Adrenal gland (tissue), 5 donors: ENCODE results near the gene COL26A1.

Experiments used
- CTCF ChIP-seq, 6 experiments: fragments of 450-650 bp in 4 of 6; fragments of 200-600 bp in 2 of 6; sonication (generic) in 1 of 6; IDR thresholded peaks; 1 replicate in 5 of 6; 2 replicates in 1 of 6; pipeline versions ENCODE4 v1.5.1 to v1.8.0; 2016 to 2021; ENCODE audit warnings: antibody characterized with exemption in 6 of 6, mild to moderate bottlenecking in 2 of 6, moderate library complexity in 1 of 6
- POLR2A ChIP-seq, 2 donors: fragments of 450-650 bp; IDR thresholded peaks; one replicate each; pipeline ENCODE4 v1.6.1; 2017; ENCODE audit warnings: antibody characterized with exemption in 2 of 2, mild to moderate bottlenecking in 2 of 2, moderate library complexity in 1 of 2
- donor health status: DM: no; HTN: no; CAD: no.

GRCh38 chr7:101494602-101495329 is 132.1 kb downstream of the COL26A1 start:
- TF ChIP-seq POLR2A (IDR thresholded peaks at IDR 0.05): no peak
- no peak for TF ChIP-seq CTCF (IDR thresholded peaks at IDR 0.05)
